Gastroesophageal sphincter (tissue), 4 donors: ENCODE results near the gene SLC6A4. TPM values are rescaled to one million over a fixed set of nuclear protein-coding genes. Genes with fewer than 3 reads are reported as not detected.

Experiments
- ATAC-seq: fragments of 150-250 bp; one replicate; pipeline ENCODE4 v1.9.1; 2016; ENCODE audit warnings: mild to moderate bottlenecking, moderate library complexity
- H3K27ac ChIP-seq, 4 donors: fragments of 200-600 bp; sonication (generic) in 3 of 4; 1 replicate in 3 of 4; 2 replicates in 1 of 4; pipeline ENCODE4 v1.5.1; 2016 to 2019
- H3K27me3 ChIP-seq: fragments of 200-600 bp; sonication (generic); one replicate; pipeline ENCODE4 v1.5.1; 2019
- H3K36me3 ChIP-seq, 2 donors: fragments of 200-600 bp; sonication (generic); one replicate each; pipeline ENCODE4 v1.5.1; 2019; ENCODE audit warnings: control low read depth in 1 of 2
- H3K4me1 ChIP-seq, 3 donors: fragments of 200-600 bp; sonication (generic); 1 replicate in 2 of 3; 2 replicates in 1 of 3; pipeline ENCODE4 v1.5.1; 2016 to 2019; ENCODE audit warnings: control low read depth in 2 of 3
- H3K4me3 ChIP-seq, 2 donors: fragments of 200-600 bp; sonication (generic); one replicate each; pipeline ENCODE4 v1.5.1; 2019; ENCODE audit warnings: mild to moderate bottlenecking in 1 of 2, moderate library complexity in 1 of 2
- H3K9me3 ChIP-seq, 3 donors: fragments of 200-600 bp; sonication (generic); one replicate each; pipeline ENCODE4 v1.5.1; 2017 to 2019; ENCODE audit warnings: control low read depth in 2 of 3
- CTCF ChIP-seq, 4 experiments: fragments of 200-600 bp in 2 of 4; fragments of 450-650 bp in 2 of 4; sonication (generic) in 1 of 4; IDR thresholded peaks; one replicate each; pipeline ENCODE4 v1.5.1; 2017 to 2019; ENCODE audit warnings: antibody characterized with exemption in 4 of 4, mild to moderate bottlenecking in 2 of 4, moderate library complexity in 2 of 4
- EP300 ChIP-seq: sonication (generic); formaldehyde crosslinking; IDR thresholded peaks from one replicate; pipeline ENCODE4 v1.6.1; 2017; ENCODE audit warnings: antibody characterized with exemption, mild to moderate bottlenecking
- POLR2A ChIP-seq, 2 donors: fragments of 450-650 bp; IDR thresholded peaks; one replicate each; pipeline ENCODE4 v1.6.1; 2017; ENCODE audit warnings: antibody characterized with exemption in 2 of 2, mild to moderate bottlenecking in 2 of 2, moderate library complexity in 1 of 2
- POLR2AphosphoS5 ChIP-seq: sonication (generic); formaldehyde crosslinking; IDR thresholded peaks from one replicate; pipeline ENCODE4 v1.6.1; 2017; ENCODE audit warnings: antibody characterized with exemption
- WGBS, 2 donors: methylation state at CpG; one replicate each; pipeline ENCODE4 v1.1.5; 2018; ENCODE audit warnings: low coverage in 1 of 2; 5-methylcytosine and 5-hydroxymethylcytosine counted together
- total RNA-seq, 4 donors: library from RNA; depleted of rRNA; stranded (reverse); fragments of >200 nt; gene quantifications; one replicate each; pipeline ENCODE4 v1.1.0, GENCODE V29; 2016

Gene SLC6A4
- total RNA-seq, 4 donors from 2014 or later, result under 0.01 to 0.22 (median 0.09) TPM

DNA sequence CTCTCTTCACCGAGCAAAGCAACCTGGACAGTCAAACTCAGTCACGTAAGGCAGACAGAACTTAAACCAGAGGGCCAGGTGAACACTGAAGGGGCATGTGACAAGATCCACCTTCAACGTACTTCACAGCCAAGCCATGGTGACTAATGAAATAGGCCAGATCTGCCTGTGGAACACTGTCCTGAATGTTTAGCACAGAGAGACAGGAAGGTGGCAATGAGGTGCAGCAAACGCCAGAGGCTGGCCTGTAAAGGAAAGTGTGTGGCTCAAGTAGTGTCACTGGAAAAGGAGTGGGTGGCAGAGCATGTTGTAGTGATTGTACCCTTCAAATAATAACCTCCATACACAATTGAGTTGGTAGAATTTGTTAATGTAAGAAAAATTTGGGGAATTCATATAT lies 38.1 kb downstream of the SLC6A4 start:
- no peaks in the 10 kb centered on the region for H3K9me3 ChIP-seq
- H3K27ac ChIP-seq, result no peak overlapping the region
- 63 to 76% methylated on average over 3 of the region's 4 CpGs for WGBS, 2 donors
- no peaks in the 10 kb centered on the region for H3K36me3 ChIP-seq
- TF ChIP-seq POLR2A (IDR thresholded peaks at IDR 0.05) (no peak), CTCF (IDR thresholded peaks at IDR 0.05) (no peak), POLR2AphosphoS5 (no peak), EP300 (no peak)
- no peak overlapping the region for H3K4me3 ChIP-seq
- H3K27me3 ChIP-seq, result peaks cover 28% of the 10 kb centered on the region
- no peaks in the 10 kb centered on the region for H3K4me1 ChIP-seq
- no peak for ATAC-seq

DNA sequence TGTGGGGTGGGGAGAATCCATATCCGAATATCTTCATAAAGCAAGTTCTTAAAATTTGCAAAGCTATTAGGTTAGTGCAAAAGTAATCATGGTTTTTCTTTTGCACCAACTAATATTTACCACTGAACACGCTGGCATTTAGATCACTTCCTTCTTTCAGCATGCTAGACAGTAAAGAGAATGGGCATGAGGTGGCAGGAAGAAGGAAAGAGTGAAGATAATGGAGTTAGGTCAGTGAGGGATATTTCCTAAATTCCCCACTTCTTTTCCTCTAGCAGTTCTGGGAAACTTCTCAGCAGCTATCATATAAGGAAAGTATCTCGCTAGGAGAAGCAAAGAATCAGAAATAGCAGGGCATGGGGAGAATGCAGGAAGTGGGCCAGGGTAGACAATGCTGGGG lies 39.0 kb downstream of the SLC6A4 start:
- H3K27ac ChIP-seq, result no peak overlapping the region
- no peaks in the 10 kb centered on the region for H3K36me3 ChIP-seq
- TF ChIP-seq POLR2AphosphoS5, result no peak
- TF ChIP-seq CTCF (IDR thresholded peaks at IDR 0.05), result no peak
- no peak for TF ChIP-seq POLR2A (IDR thresholded peaks at IDR 0.05)
- no peak for TF ChIP-seq EP300
- no peak for ATAC-seq
- 62 to 73% methylated on average over 3 of the region's 3 CpGs for WGBS, 2 donors
- H3K9me3 ChIP-seq, result no peaks in the 10 kb centered on the region
- H3K4me3 ChIP-seq, result no peak overlapping the region
- H3K4me1 ChIP-seq, result no peaks in the 10 kb centered on the region
- H3K27me3 ChIP-seq, result peaks cover 19% of the 10 kb centered on the region

- no peak overlapping the region for H3K4me3 ChIP-seq
- H3K27me3 ChIP-seq, result no peaks in the 10 kb centered on the region
- H3K9me3 ChIP-seq, result no peaks in the 10 kb centered on the region
- 55 to 67% methylated on average over 1 to 2 of the region's 2 CpGs for WGBS, 2 donors
- no peak for TF ChIP-seq CTCF (IDR thresholded peaks at IDR 0.05)
- no peak for TF ChIP-seq EP300
- no peak for TF ChIP-seq POLR2AphosphoS5
- TF ChIP-seq POLR2A (IDR thresholded peaks at IDR 0.05), result no peak
- H3K27ac ChIP-seq, result no peak overlapping the region
- peaks cover 0 to 24% of the 10 kb centered on the region in 2 donors for H3K36me3 ChIP-seq
- no peaks in the 10 kb centered on the region for H3K4me1 ChIP-seq
- no peak for ATAC-seq
Measured at GRCh38 chr17:30191072-30191471, 44.4 kb downstream of the SLC6A4 start.

GRCh38 chr17:30188211-30188939 lies 47.1 kb downstream of the SLC6A4 start:
- Histone ChIP-seq H3K9me3 (no peaks in the 10 kb centered on the region), H3K4me1 (no peaks in the 10 kb centered on the region), H3K36me3 (peaks cover 2 to 50% of the 10 kb centered on the region in 2 donors), H3K27me3 (no peaks in the 10 kb centered on the region), H3K4me3 (no peak overlapping the region), H3K27ac (no peak overlapping the region)
- ATAC-seq, result no peak
- TF ChIP-seq POLR2A (IDR thresholded peaks at IDR 0.05) (no peak), EP300 (no peak), CTCF (IDR thresholded peaks at IDR 0.05) (no peak), POLR2AphosphoS5 (no peak)
- 98 to 100% methylated on average over 3 to 5 of the region's 5 CpGs for WGBS, 2 donors

- Histone ChIP-seq H3K4me1 (no peaks in the 10 kb centered on the region), H3K9me3 (no peaks in the 10 kb centered on the region), H3K27ac (no peak overlapping the region), H3K36me3 (peaks cover 2 to 57% of the 10 kb centered on the region in 2 donors), H3K27me3 (no peaks in the 10 kb centered on the region), H3K4me3 (no peak overlapping the region)
- WGBS, 2 donors, result 90 to 94% methylated on average over 2 of the region's 2 CpGs
- TF ChIP-seq EP300 (no peak), POLR2A (IDR thresholded peaks at IDR 0.05) (no peak), POLR2AphosphoS5 (no peak), CTCF (IDR thresholded peaks at IDR 0.05) (no peak)
- no peak for ATAC-seq
Measured at GRCh38 chr17:30187573-30187972, 47.9 kb downstream of the SLC6A4 start.
